CD14-positive monocyte (primary cell): Measurements from ENCODE around the gene MYADML2. TPM values are rescaled to one million over a fixed set of nuclear protein-coding genes. Genes with fewer than 3 reads are reported as not detected.
A peak's percentile ranks its signal among the peaks of the same experiment; 100 is the strongest.

Experiments used
- DNase-seq, 3 donors: peaks; one replicate each; pipeline ENCODE4 v3.0.0-alpha.2; 2011 to 2022
- H2AFZ ChIP-seq: 2 replicates; pipeline ENCODE4 v1.6.0; 2012; ENCODE audit warnings: mild to moderate bottlenecking, low read depth, low read length, inconsistent platforms; ENCODE audit not compliant: insufficient read depth, poor library complexity, severe bottlenecking
- H3K27ac ChIP-seq, 2 donors: 1 replicate in 1 of 2; 2 replicates in 1 of 2; pipeline ENCODE4 v1.5.1; 2012 to 2013; ENCODE audit warnings: low read length in 2 of 2, control low read depth in 1 of 2, inconsistent platforms in 1 of 2, low read depth in 1 of 2, mild to moderate bottlenecking in 1 of 2
- H3K27me3 ChIP-seq, 2 donors: one replicate each; pipeline versions ENCODE4 v1.6.0 to v1.6.1; 2011 to 2013; ENCODE audit warnings: low read length in 2 of 2; ENCODE audit not compliant: control insufficient read depth in 2 of 2, insufficient read depth in 2 of 2
- H3K36me3 ChIP-seq, 2 donors: replicated peaks in 1 of 2; 1 replicate in 1 of 2; 2 replicates in 1 of 2; pipeline versions ENCODE4 v1.5.1 to v1.6.1; 2012 to 2013; ENCODE audit warnings: low read length in 2 of 2, control low read depth in 1 of 2, inconsistent platforms in 1 of 2, mild to moderate bottlenecking in 1 of 2; ENCODE audit not compliant: insufficient read depth in 2 of 2, control insufficient read depth in 1 of 2
- H3K4me1 ChIP-seq, 2 donors: 1 replicate in 1 of 2; 2 replicates in 1 of 2; pipeline versions ENCODE4 v1.5.1 to v1.6.1; 2012 to 2013; ENCODE audit warnings: low read length in 2 of 2, control low read depth in 1 of 2, inconsistent platforms in 1 of 2, mild to moderate bottlenecking in 1 of 2, moderate library complexity in 1 of 2; ENCODE audit not compliant: insufficient read depth in 2 of 2, control insufficient read depth in 1 of 2
- H3K4me2 ChIP-seq: replicated peaks from 2 replicates; pipeline ENCODE3; 2012; ENCODE audit warnings: low read length, moderate library complexity, mild to moderate bottlenecking; ENCODE audit not compliant: poor library complexity, severe bottlenecking; ENCODE audit errors: extremely low read depth
- H3K4me3 ChIP-seq, 3 experiments: fragments of 200-600 bp in 1 of 3; sonication (generic) in 1 of 3; replicated peaks in 1 of 3; 1 replicate in 2 of 3; 2 replicates in 1 of 3; pipeline ENCODE4 v1.5.1; 2011 to 2013; ENCODE audit warnings: low read length in 3 of 3, mild to moderate bottlenecking in 3 of 3, control low read depth in 2 of 3, low read depth in 2 of 3, inconsistent platforms in 1 of 3, moderate library complexity in 1 of 3
- H3K79me2 ChIP-seq: 2 replicates; pipeline ENCODE4 v1.6.0; 2012; ENCODE audit warnings: mild to moderate bottlenecking, control low read depth, inconsistent platforms, low read length, moderate library complexity; ENCODE audit not compliant: insufficient read depth
- H3K9ac ChIP-seq: 2 replicates; pipeline ENCODE4 v1.6.0; 2017; ENCODE audit warnings: low read length, mild to moderate bottlenecking; ENCODE audit not compliant: insufficient read depth, poor library complexity, severe bottlenecking
- H3K9me3 ChIP-seq, 2 donors: replicated peaks in 1 of 2; 1 replicate in 1 of 2; 2 replicates in 1 of 2; pipeline versions ENCODE4 v1.5.1 to v1.6.1; 2012 to 2013; ENCODE audit warnings: low read length in 2 of 2, control low read depth in 1 of 2; ENCODE audit not compliant: control insufficient read depth in 1 of 2, insufficient read depth in 1 of 2
- H4K20me1 ChIP-seq: 2 replicates; pipeline ENCODE4 v1.6.0; 2012; ENCODE audit warnings: mild to moderate bottlenecking, low read length, control low read depth, moderate library complexity; ENCODE audit not compliant: insufficient read depth
- H3K27ac Mint-ChIP-seq, 7 donors: one replicate each; pipeline ENCODE4 v1.8.0; 2020; ENCODE audit warnings: mild to moderate bottlenecking in 7 of 7, mixed read lengths in 7 of 7, moderate library complexity in 6 of 7, inconsistent platforms in 2 of 7
- H3K27me3 Mint-ChIP-seq, 3 donors: one replicate each; pipeline ENCODE4 v1.8.0; 2021 to 2022; ENCODE audit warnings: low read depth in 3 of 3, mild to moderate bottlenecking in 3 of 3, mixed read lengths in 3 of 3, moderate library complexity in 3 of 3, inconsistent platforms in 1 of 3
- H3K36me3 Mint-ChIP-seq, 2 donors: one replicate each; pipeline ENCODE4 v1.8.0; 2020; ENCODE audit warnings: mixed read lengths in 2 of 2, inconsistent platforms in 1 of 2, mild to moderate bottlenecking in 1 of 2
- H3K4me1 Mint-ChIP-seq: one replicate; pipeline ENCODE4 v1.8.0; 2020; ENCODE audit warnings: mild to moderate bottlenecking, mixed read lengths
- H3K4me3 Mint-ChIP-seq, 2 donors: one replicate each; pipeline ENCODE4 v1.8.0; 2020; ENCODE audit warnings: mild to moderate bottlenecking in 2 of 2, mixed read lengths in 2 of 2, moderate library complexity in 1 of 2
- H3K9me3 Mint-ChIP-seq, 7 donors: one replicate each; pipeline ENCODE4 v1.8.0; 2020 to 2022; ENCODE audit warnings: mixed read lengths in 7 of 7, mild to moderate bottlenecking in 6 of 7, moderate library complexity in 6 of 7, inconsistent platforms in 2 of 7
- CTCF ChIP-seq: fragments of 200-600 bp; IDR thresholded peaks from one replicate; pipeline ENCODE4 v1.8.0; 2022; ENCODE audit warnings: antibody characterized with exemption, mild to moderate bottlenecking
- WGBS: methylation state at CpG from one replicate; pipeline ENCODE4 v1.1.5; 2013; ENCODE audit warnings: missing lambda C conversion rate; ENCODE audit not compliant: insufficient coverage; 5-methylcytosine and 5-hydroxymethylcytosine counted together
- intact Hi-C, 2 donors: fragments of 100-400 bp; cut with micrococcal nuclease; formaldehyde crosslinking; loops; one replicate each; pipeline versions ENCODE4 v1.15.0 to v1.15.1; 2023
- polyA plus RNA-seq, 3 donors: library from polyadenylated mRNA; depleted of rRNA in 1 of 3; unstranded in 2 of 3; stranded (reverse) in 1 of 3; fragments of 300-500 nt in 2 of 3; fragments of >200 nt in 1 of 3; fragmentation: Illumina TruSeq in 2 of 3; gene quantifications; 1 replicate in 2 of 3; 2 replicates in 1 of 3; pipeline ENCODE4 v1.2.3, GENCODE V29; 2012 to 2021

Gene MYADML2
- polyA plus RNA-seq, 3 donors: not detected

- intact Hi-C loops: loop anchor here in 1 of 2 donors (5.0 kb wide), 2 partner anchors 52 to 53 kb away; partner anchors contain the start of genes ARHGDIA and ASPSCR1
- H3K27me3 Mint-ChIP-seq: peaks cover 11 to 19% (median 16%) of the 10 kb centered on the region in 3 donors
- peaks cover 13 to 23% of the 10 kb centered on the region in 2 donors for H3K36me3 Mint-ChIP-seq
- H3K79me2 ChIP-seq: peaks cover 74% of the 10 kb centered on the region
- WGBS: 36% methylated on average over 13 of the region's 21 CpGs
- DNase-seq: no peak
- H2AFZ ChIP-seq: no peak overlapping the region
- H3K4me2 ChIP-seq: peak overlapping the region; percentile 90
- peak overlapping the region; percentile 76 to 95 for H3K27ac ChIP-seq
- peak overlapping the region; percentile 30 to 81 (median 36) for H3K4me3 ChIP-seq
- H3K4me3 Mint-ChIP-seq: peak overlapping the region; percentile 91 to 92
- H3K27ac Mint-ChIP-seq: peak overlapping the region; percentile 97 to 98 (median 98)
- peaks cover 69% of the 10 kb centered on the region for H3K4me1 Mint-ChIP-seq
- H3K4me1 ChIP-seq: peaks cover 77 to 84% of the 10 kb centered on the region in 2 donors
- H3K36me3 ChIP-seq: peaks cover 7 to 16% of the 10 kb centered on the region in 2 donors
- peaks cover 9 to 19% of the 10 kb centered on the region in 2 donors for H3K27me3 ChIP-seq
- peak overlapping the region; percentile 73 for H3K9ac ChIP-seq
- no peaks in the 10 kb centered on the region for H3K9me3 ChIP-seq
- peaks cover 0 to 3% (median 0%) of the 10 kb centered on the region in 7 donors for H3K9me3 Mint-ChIP-seq
- H4K20me1 ChIP-seq: peaks cover 65% of the 10 kb centered on the region
- no peak for TF ChIP-seq CTCF
These were observed 22.2 kb downstream of the MYADML2 start for GRCh38 chr17:81924557-81925532.
